ENCODE results near the gene NAP1L1. TPM values are rescaled to one million over a fixed set of nuclear protein-coding genes. Genes with fewer than 3 reads are reported as not detected.

The NAP1L1 gene
- polyA plus RNA-seq, 6 donors from 2014 or later, result 112 to 223 (median 196) TPM

- H3K27ac Mint-ChIP-seq, result no peak overlapping the region
- H3K9me3 Mint-ChIP-seq, result no peaks in the 10 kb centered on the region
- ATAC-seq (ENCODE audit: low read depth in 2 of 2) (no peak), DNase-seq (no peak)
- no peaks in the 10 kb centered on the region for H3K27me3 Mint-ChIP-seq
- no peak overlapping the region for H3K4me3 Mint-ChIP-seq
- H3K36me3 Mint-ChIP-seq, result peaks cover 0 to 4% of the 10 kb centered on the region in 2 donors
- peaks cover 0 to 6% (median 2%) of the 10 kb centered on the region in 3 donors for H3K4me1 Mint-ChIP-seq
These were observed 42.3 kb downstream of the NAP1L1 start for GRCh38 chr12:76042147-76042546.

- peaks cover 0 to 7% (median 3%) of the 10 kb centered on the region in 3 donors for H3K4me1 Mint-ChIP-seq
- ATAC-seq (ENCODE audit: low read depth in 2 of 2) (no peak), DNase-seq (no peak)
- H3K4me3 Mint-ChIP-seq, result no peak overlapping the region
- no peaks in the 10 kb centered on the region for H3K27me3 Mint-ChIP-seq
- H3K9me3 Mint-ChIP-seq, result no peaks in the 10 kb centered on the region
- H3K36me3 Mint-ChIP-seq, result peaks cover 0 to 4% of the 10 kb centered on the region in 2 donors
- no peak overlapping the region for H3K27ac Mint-ChIP-seq
These were observed 43.1 kb downstream of the NAP1L1 start for GRCh38 chr12:76041406-76041805.

GRCh38 chr12:76040461-76040860 is 44.0 kb downstream of the NAP1L1 start:
- DNase-seq, result no peak
- Mint-ChIP-seq H3K27me3 (no peaks in the 10 kb centered on the region), H3K4me1 (peaks cover 0 to 7% (median 3%) of the 10 kb centered on the region in 3 donors), H3K27ac (peak overlapping the region in 2 of 6 donors; percentile 21 to 61), H3K36me3 (peaks cover 0 to 4% of the 10 kb centered on the region in 2 donors), H3K4me3 (no peak overlapping the region), H3K9me3 (no peaks in the 10 kb centered on the region)
- no peak for ATAC-seq (ENCODE audit: low read depth in 2 of 2)

- Mint-ChIP-seq H3K36me3 (no peaks in the 10 kb centered on the region), H3K27ac (no peak overlapping the region)
These were observed 46.3 kb downstream of the NAP1L1 start for GRCh38 chr12:76038176-76038575.

GRCh38 chr12:76037130-76038103 is 47.1 kb downstream of the NAP1L1 start:
- no peak overlapping the region for H3K4me3 Mint-ChIP-seq
- peak; percentile 81 for ATAC-seq (ENCODE audit: low read depth in 2 of 2)
- H3K36me3 Mint-ChIP-seq, result no peaks in the 10 kb centered on the region
- H3K27ac Mint-ChIP-seq, result peak overlapping the region in 3 of 6 donors; percentile 7 to 84 (median 43)
- no peaks in the 10 kb centered on the region for H3K27me3 Mint-ChIP-seq
- H3K4me1 Mint-ChIP-seq, result peaks cover 4 to 11% (median 6%) of the 10 kb centered on the region in 3 donors
- no peaks in the 10 kb centered on the region for H3K9me3 Mint-ChIP-seq
- peak; percentile 52 for DNase-seq

More at GRCh38 chr12:76038176-76038575, 46.3 kb downstream of the NAP1L1 start:
- Mint-ChIP-seq H3K9me3 (no peaks in the 10 kb centered on the region), H3K4me1 (peaks cover 0 to 7% (median 3%) of the 10 kb centered on the region in 3 donors), H3K4me3 (no peak overlapping the region), H3K27me3 (no peaks in the 10 kb centered on the region)
- ATAC-seq (ENCODE audit: low read depth in 2 of 2), result no peak
- DNase-seq, result no peak

- no peak overlapping the region for H3K27ac Mint-ChIP-seq
- ATAC-seq (ENCODE audit: low read depth in 2 of 2) (no peak), DNase-seq (no peak)
- H3K4me1 Mint-ChIP-seq, result peaks cover 20 to 22% (median 21%) of the 10 kb centered on the region in 3 donors
- no peaks in the 10 kb centered on the region for H3K9me3 Mint-ChIP-seq
- peaks cover 0 to 9% (median under 1%) of the 10 kb centered on the region in 3 donors for H3K27me3 Mint-ChIP-seq
- no peak overlapping the region for H3K4me3 Mint-ChIP-seq
- H3K36me3 Mint-ChIP-seq, result no peaks in the 10 kb centered on the region
These were observed 49.4 kb downstream of the NAP1L1 start for GRCh38 chr12:76035045-76035444.

GRCh38 chr12:76033081-76034011 is 51.1 kb downstream of the NAP1L1 start:
- Mint-ChIP-seq H3K4me1 (peaks cover 25 to 26% (median 25%) of the 10 kb centered on the region in 3 donors), H3K4me3 (peak overlapping the region in 4 of 8 donors; percentile 92 to 97 (median 95)), H3K36me3 (no peaks in the 10 kb centered on the region), H3K27ac (peak overlapping the region in 4 of 6 donors; percentile 76 to 95 (median 90)), H3K9me3 (no peaks in the 10 kb centered on the region), H3K27me3 (peaks cover 0 to 16% (median 15%) of the 10 kb centered on the region in 3 donors)
- DNase-seq (no peak), ATAC-seq (ENCODE audit: low read depth in 2 of 2) (no peak)

- H3K4me1 Mint-ChIP-seq, result peaks cover 21 to 26% (median 25%) of the 10 kb centered on the region in 3 donors
- ATAC-seq (ENCODE audit: low read depth in 2 of 2) (peak; percentile 20), DNase-seq (peak; percentile 6)
- H3K4me3 Mint-ChIP-seq, result peak overlapping the region; percentile 92 to 97 (median 94)
- H3K9me3 Mint-ChIP-seq, result no peaks in the 10 kb centered on the region
- H3K27ac Mint-ChIP-seq, result peak overlapping the region; percentile 81 to 97 (median 92)
- no peaks in the 10 kb centered on the region for H3K36me3 Mint-ChIP-seq
- peaks cover 0 to 19% (median 16%) of the 10 kb centered on the region in 3 donors for H3K27me3 Mint-ChIP-seq
These were observed 52.2 kb downstream of the NAP1L1 start for GRCh38 chr12:76032043-76032981.

- peaks cover 4 to 24% (median 21%) of the 10 kb centered on the region in 3 donors for H3K27me3 Mint-ChIP-seq
- H3K27ac Mint-ChIP-seq, result peak within 1 kb of the TSS; percentile 81 to 97 (median 93)
- peak; percentile 88 to 90 for ATAC-seq (ENCODE audit: low read depth in 2 of 2)
- H3K4me3 Mint-ChIP-seq, result peak within 1 kb of the TSS; percentile 92 to 97 (median 94)
- H3K4me1 Mint-ChIP-seq, result peaks cover 18 to 25% (median 23%) of the 10 kb centered on the region in 3 donors
- no peaks in the 10 kb centered on the region for H3K36me3 Mint-ChIP-seq
- H3K9me3 Mint-ChIP-seq, result no peaks in the 10 kb centered on the region
- peak; percentile 85 for DNase-seq
These were observed 53.0 kb downstream of the NAP1L1 start, which contains the start of gene PHLDA1 for GRCh38 chr12:76031414-76032042. Gene PHLDA1, minus strand, starts transcription at chr12:76031776.

GRCh38 chr12:76031081-76031413 is 53.4 kb downstream of the NAP1L1 start:
- Mint-ChIP-seq H3K36me3 (no peaks in the 10 kb centered on the region), H3K27me3 (peaks cover 9 to 29% (median 23%) of the 10 kb centered on the region in 3 donors), H3K27ac (peak overlapping the region in 2 of 6 donors; percentile 88 to 97), H3K4me1 (peaks cover 18 to 25% (median 23%) of the 10 kb centered on the region in 3 donors), H3K9me3 (no peaks in the 10 kb centered on the region), H3K4me3 (peak overlapping the region; percentile 92 to 97 (median 94))
- no peak for ATAC-seq (ENCODE audit: low read depth in 2 of 2)
- DNase-seq, result no peak

- peak overlapping the region in 5 of 6 donors; percentile 34 to 94 (median 86) for H3K27ac Mint-ChIP-seq
- H3K27me3 Mint-ChIP-seq, result peaks cover 13 to 35% (median 28%) of the 10 kb centered on the region in 3 donors
- H3K36me3 Mint-ChIP-seq, result no peaks in the 10 kb centered on the region
- no peaks in the 10 kb centered on the region for H3K9me3 Mint-ChIP-seq
- H3K4me3 Mint-ChIP-seq, result peak overlapping the region; percentile 92 to 97 (median 94)
- no peak for ATAC-seq (ENCODE audit: low read depth in 2 of 2)
- DNase-seq, result peak; percentile 24
- H3K4me1 Mint-ChIP-seq, result peaks cover 18 to 25% (median 23%) of the 10 kb centered on the region in 3 donors
These were observed 54.0 kb downstream of the NAP1L1 start for GRCh38 chr12:76030341-76031080.

Measured in naive B cell (primary cell).